GM08714 (cell line): ENCODE data around the gene TJAP1.
A peak's percentile ranks its signal among the peaks of the same experiment; 100 is the strongest.

Source experiments
- H3K4me3 ChIP-seq: fragments of 200-500 bp; sonication (Bioruptor generic); 2 replicates; pipeline ENCODE4 v1.5.1; 2014; ENCODE audit warnings: mild to moderate bottlenecking, low read length, inconsistent platforms
- ZNF274 ChIP-seq: IDR thresholded peaks from 2 replicates; pipeline ENCODE4 v1.6.1; 2012; ENCODE audit warnings: mild to moderate bottlenecking, low read depth, low read length

The TJAP1 gene

GRCh38 chr6:43499028-43499815 is 21.9 kb downstream of the TJAP1 start:
- no peak for TF ChIP-seq ZNF274
- H3K4me3 ChIP-seq, result no peak overlapping the region

- no peak for TF ChIP-seq ZNF274
These were observed 23.6 kb downstream of the TJAP1 start for GRCh38 chr6:43500921-43501320.

DNA sequence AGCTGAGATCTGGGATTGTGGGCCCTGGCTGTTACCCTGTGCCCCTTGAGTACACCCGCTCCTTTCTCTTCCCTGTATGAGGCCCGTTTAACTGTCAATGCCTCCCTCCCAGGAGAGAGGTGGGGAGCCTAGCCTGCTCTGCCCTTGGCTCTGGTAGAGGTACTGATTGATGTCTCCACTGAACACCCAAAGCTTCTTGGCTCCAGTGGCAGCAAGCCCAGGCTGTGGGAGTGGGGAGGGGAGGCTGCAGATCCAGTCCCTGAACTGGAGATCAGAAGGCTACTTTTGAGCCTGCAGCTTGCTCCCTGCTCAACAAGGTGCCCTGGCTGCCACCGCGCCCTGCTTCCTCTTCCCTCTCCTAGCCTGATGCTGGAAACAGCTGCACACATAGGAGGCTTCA is 25.3 kb downstream of the TJAP1 start:
- no peak overlapping the region for H3K4me3 ChIP-seq
- no peak for TF ChIP-seq ZNF274

More at GRCh38 chr6:43500921-43501320, 23.6 kb downstream of the TJAP1 start:
- H3K4me3 ChIP-seq, result no peak overlapping the region

DNA sequence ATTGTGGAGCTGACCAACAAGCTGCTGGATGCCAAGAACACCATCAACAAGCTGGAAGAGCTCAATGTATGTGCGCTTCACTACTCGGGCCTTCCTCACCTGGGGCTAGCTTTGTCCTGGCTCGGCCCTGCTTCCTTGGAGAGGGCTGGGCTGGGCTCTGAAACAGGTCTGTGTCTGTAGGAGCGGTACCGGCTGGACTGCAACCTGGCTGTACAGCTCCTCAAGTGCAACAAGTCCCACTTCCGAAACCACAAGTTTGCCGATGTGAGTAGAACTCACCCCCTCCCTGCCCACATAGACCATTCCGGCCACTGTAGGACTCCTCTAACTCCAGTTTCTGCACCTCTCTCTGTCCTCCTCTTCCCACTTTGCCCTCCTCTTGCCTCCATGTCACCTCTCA is 26.1 kb downstream of the TJAP1 start:
- no peak overlapping the region for H3K4me3 ChIP-seq
- TF ChIP-seq ZNF274, result no peak

GRCh38 chr6:43504756-43505593 is 27.6 kb downstream of the TJAP1 start:
- no peak overlapping the region for H3K4me3 ChIP-seq
- no peak for TF ChIP-seq ZNF274

DNA sequence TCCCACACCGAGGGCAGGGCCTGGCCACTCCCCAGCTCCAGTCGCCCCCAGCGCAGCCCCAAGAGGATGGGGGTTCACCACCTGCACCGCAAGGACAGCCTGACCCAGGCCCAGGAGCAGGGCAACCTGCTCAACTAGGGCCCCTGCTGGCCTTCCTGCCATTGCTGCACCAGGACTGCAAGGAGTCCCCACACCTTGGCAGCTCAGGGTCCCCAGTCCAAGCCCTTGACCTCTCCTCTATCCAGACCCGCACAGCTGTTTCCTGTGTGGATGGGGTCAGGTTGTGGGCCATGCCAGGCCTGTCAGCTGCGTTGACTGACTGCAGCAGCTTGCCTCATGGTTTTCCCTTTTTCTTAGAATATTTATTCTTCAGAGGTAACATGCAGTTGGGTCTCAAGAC is 28.3 kb downstream of the TJAP1 start:
- TF ChIP-seq ZNF274, result no peak

DNA sequence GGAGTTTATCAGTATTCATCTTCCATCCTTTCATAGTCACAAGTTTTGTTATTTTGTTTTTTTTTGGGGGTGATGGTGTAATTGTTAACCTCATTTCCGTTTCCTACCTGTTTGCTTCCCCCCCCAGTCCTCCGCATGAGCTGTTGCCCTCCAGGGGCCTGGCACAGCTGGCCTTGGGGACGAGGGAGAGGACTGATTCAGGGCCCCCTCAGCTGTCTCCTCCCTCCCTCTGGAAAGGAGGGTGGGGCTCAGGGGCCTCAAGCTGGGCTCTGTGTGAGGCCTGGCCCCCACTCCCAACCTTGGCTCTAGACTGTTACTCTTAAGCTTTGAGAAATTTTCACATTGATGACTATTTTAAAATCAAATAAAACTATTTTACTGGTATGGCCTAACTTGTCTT is 28.8 kb downstream of the TJAP1 start:
- H3K4me3 ChIP-seq, result no peak overlapping the region
- no peak for TF ChIP-seq ZNF274

More for the DNA sequence above, 28.3 kb downstream of the TJAP1 start:
- no peak overlapping the region for H3K4me3 ChIP-seq

DNA sequence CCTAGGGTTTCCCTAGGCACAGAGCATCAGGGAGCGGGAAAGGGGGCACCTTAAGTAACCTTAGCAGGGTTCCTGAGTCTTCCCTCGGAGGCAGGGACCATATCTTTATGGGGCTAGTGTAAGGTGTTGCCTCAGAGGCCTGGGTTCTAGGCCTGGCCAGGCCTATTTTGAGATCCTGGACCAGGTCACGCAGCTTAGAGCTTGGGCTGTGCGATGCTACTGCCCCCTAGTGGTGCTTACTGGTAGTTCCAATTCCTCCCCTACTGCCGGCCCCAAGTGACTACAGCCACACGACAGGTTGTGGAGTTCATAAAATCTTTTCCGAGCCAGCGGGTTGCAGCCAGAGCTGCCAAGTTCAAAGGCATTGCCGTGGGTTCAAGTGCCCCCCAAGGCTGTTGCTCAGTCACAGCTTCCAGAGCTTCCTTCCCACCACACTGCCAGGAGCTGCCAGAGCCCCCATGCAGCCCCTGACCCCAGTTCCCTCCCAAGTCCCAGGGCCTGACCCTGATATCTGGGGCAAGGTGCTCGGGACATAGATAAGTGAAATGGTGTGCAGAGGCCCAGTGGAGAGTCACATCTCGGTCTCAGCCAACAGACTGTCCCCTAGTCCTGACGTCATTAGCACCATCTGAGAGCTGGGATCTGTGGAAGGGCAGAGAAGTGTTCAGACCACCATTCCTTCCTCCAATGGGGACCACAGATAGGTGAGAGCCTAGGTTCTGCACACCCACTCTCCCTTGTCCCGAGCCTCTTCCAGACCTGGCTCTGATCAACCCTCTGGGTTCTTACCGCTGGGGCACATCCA is 29.5 kb downstream of the TJAP1 start:
- no peak for TF ChIP-seq ZNF274
- H3K4me3 ChIP-seq, result no peak overlapping the region

- no peak for TF ChIP-seq ZNF274
- H3K4me3 ChIP-seq, result no peak overlapping the region
These were observed 31.2 kb downstream of the TJAP1 start for GRCh38 chr6:43508481-43509141.

DNA sequence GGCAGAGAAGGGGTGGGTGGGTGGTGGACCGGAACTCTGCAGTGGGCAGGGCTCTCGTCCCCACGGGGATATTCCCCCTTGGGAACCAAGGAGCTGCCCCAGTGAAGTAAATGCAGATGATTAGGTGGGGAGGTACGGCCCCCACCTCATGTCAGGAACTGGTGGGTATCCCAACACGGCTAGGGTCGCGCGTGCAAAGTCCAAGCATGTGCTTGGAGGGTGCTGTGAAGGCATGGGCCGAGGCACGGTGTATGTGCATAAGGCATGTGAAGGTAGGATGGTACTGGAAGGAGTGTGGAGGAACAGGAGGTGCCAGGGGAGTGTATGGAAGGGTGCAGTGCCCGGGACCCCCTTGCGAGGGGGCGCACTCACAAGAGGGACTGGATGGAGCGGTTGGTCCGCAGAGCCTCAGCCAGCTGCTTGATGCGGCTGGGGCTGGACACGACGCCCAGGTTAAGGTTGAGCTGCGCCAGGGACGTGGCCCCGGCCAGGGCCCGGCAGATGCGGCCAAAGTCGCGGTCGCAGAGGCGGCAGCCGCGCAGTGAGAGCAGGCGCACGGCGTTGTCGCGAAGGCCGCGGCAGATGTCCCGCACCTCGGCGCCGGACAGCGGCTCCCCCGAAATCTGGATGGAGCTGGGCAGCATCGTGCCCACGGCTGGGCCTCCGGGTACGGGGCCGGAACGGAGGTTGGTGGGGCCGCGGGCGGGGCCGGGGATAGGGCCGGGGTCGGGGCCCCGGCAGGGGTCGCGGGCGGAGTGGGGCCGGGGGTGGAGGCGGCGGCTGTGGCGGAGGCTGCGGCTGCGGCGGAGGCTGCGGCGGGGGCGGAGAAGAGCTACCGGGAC is 32.0 kb downstream of the TJAP1 start:
- no peak for TF ChIP-seq ZNF274
- H3K4me3 ChIP-seq, result peak overlapping the region; percentile 50; the same call in 1 of the 2 replicates

DNA sequence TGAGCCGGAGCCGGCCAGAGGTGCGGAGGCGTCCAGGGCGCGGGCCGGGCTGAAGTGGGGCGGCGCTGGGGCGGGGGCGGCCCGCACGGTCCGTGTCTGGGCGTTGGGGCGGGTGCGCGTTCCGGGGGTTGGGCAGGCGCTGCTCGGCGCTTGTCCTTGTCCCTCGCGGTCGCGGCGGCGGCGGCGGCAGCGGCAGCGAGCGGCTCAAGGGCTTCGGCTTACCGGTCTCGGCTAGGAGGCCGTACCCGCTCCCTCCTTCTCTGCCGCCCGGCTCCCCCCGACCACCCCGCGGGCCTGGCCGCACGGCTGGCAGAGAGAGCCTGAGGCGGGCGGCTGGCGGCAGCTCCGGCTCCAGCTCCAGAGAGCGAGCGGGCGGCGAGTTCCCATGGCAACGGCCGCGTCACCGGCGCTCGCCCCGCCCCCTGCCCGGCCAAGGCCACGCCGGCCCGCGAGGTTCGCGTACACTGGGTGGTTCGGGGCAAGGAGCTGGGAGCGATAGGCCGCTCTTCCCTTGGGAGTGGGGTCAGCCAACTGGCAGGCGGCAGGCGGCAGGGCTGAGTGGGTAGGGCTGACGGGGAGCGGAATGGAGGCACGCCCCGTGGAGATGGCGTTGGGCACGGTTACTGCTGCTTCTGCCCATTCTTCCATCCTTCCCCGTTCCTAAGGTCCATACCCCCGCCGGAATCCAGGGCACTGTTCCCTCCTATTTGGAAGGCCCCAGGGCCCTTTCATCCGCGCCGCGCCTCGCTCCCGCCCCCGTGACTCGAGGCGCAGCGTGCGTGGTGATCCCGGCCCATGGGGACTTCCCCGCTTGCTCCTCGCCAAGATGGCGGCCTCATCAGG is 32.8 kb downstream of the TJAP1 start, which contains the start of gene LRRC73:
Gene LRRC73, minus strand, starts transcription at position 363 of the 843 bp plus-strand sequence. CDS start 561 bp downstream, outside the sequence.
- no peak for TF ChIP-seq ZNF274
- H3K4me3 ChIP-seq, result peak within 1 kb of the TSS; percentile 50; the same call in 1 of the 2 replicates

DNA sequence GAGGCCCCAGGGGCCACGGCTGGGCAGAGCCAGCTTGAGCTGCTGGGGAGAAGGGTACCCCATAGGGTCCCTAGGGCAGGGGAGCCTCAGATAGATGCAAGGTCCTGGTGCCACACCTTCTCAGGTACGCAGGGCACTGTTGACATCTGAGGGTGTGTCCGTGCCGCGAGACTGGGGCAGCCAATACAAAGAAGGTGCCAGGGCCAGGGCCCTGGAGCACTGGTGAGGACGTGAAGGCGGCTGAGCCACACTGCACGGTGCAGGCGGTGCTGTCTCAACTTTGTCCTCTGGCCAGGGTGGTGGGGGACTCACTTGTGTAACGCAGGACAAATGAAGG is 33.4 kb downstream of the TJAP1 start:
- H3K4me3 ChIP-seq, result no peak overlapping the region
- TF ChIP-seq ZNF274, result no peak
